HUDEP-2 (cell line): ENCODE results near the gene UQCC2.

Source experiments
- DNase-seq, 76 experiments: peaks; one replicate each; lab custom pipeline; 2025; ENCODE audit not compliant: unreplicated experiment in 76 of 76; lab: John Stamatoyannopoulos, UW

UQCC2 gene

DNA sequence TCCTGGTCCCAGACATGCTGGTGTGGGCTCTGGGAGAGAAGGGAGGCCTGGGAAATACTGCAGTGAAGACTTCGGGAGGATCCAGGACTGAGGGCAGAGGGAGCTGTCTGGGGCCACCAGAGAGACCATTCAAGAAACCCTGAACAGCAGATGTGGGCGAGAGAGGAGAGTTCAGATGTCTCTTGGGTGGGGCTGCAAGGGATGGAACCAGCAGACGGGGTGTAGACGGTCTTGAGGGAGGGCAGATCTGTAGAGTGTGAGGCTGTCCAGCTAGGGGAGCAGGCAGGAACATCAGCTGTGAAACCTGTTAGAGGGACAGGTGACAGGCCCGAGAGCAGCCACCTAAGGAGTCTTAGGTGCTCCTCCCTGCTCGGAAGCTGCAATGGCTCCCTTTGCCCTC lies 51.5 kb downstream of the UQCC2 start:
- no peak for DNase-seq

DNA sequence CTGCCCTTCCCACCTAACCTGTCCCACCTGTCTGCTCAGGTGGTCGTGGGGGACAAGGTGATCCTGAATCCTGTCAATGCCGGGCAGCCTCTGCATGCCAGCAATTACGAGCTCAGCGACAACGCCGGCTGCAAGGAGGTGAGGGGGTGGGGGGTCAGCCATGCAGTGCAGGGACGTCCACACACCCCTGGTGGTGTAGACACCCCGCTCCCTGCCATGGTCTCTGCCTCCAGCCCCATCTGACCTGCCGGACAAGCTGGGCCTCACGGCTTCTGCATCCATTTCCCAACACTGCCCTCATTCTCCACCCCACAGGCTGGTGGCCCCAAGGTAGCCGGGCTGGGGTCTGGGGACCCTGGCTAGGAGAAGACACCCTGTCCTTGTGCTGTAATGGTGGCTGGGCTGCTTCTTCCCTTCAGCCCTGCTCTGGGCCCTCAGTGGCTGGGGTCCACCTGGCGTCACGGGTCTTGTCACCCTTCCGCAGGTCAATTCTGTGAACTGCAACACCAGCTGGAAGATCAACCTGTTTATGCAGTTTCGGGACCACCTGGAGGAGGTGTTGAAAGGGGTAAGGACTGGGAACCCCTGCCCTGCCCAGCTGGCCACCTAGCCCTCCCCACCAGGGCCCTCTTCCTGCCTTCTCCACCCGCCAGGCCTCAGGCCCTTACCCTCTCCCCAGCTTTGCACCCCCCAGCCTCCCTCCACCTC lies 52.4 kb downstream of the UQCC2 start:
- no peak for DNase-seq

- no peak for DNase-seq
Observed at GRCh38 chr6:33656844-33657243, 54.7 kb downstream of the UQCC2 start.

- no peak for DNase-seq
Observed at GRCh38 chr6:33654831-33655554, 56.5 kb downstream of the UQCC2 start.

GRCh38 chr6:33652002-33652401 lies 59.5 kb downstream of the UQCC2 start:
- no peak for DNase-seq

- no peak for DNase-seq
Observed at GRCh38 chr6:33651403-33651802, 60.1 kb downstream of the UQCC2 start.
